ENCODE results near the gene TSPAN2. TPM values are rescaled to one million over a fixed set of nuclear protein-coding genes. Genes with fewer than 3 reads are reported as not detected.

Gene TSPAN2
- total RNA-seq, 2 experiments from 2014 or later = 0.25 to 0.36 TPM

DNA sequence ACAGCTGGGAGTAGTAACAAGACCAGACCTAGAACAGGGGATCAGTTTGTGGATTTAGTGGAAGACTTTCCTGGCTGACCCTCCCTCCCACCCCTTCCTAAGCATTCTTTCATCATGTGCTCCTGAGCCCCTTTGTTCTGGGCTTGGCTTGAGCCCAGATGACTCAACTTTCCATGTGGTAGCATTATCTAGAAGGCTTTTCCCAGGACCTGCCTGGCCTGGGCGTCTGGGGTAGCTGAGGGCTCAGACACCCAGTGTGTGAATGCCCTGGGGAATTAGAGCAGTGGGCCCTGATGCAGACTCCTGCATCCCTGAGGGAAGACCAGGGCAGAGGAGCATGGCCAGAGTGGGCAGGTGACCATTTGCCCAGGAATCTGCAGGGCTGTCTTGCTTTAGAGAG lies 44.1 kb upstream of the TSPAN2 start:
- intact Hi-C loops (cut with micrococcal nuclease; ENCODE audit: unreplicated experiment) = loop anchor here (10.0 kb wide), 1 partner anchor 141 kb away; no protein-coding TSS in a partner anchor
- no TSS peak for BruUV-seq (replicated peaks)
- H3K4me3 ChIP-seq (ENCODE audit: low read depth, low read length, poor library complexity, severe bottlenecking) = no peak overlapping the region
- H3K36me3 ChIP-seq (ENCODE audit: insufficient read depth, low read length) = no peaks in the 10 kb centered on the region
- DNase-seq (ENCODE audit: low spot score) = no peak
- no peaks in the 10 kb centered on the region for H3K9me3 ChIP-seq (ENCODE audit: low read length)
- no peaks in the 10 kb centered on the region for H4K20me1 ChIP-seq (ENCODE audit: insufficient read depth, low read length)
- no peaks in the 10 kb centered on the region for H3K4me1 ChIP-seq (ENCODE audit: insufficient read depth, low read length, poor library complexity, severe bottlenecking)
- TF ChIP-seq CTCF (conservative IDR thresholded peaks at IDR 0.05; ENCODE audit: low read length) (no peak), EZH2phosphoT487 (IDR thresholded peaks at IDR 0.05; ENCODE audit: borderline replicate concordance, low read depth, low read length) (no peak)
- CTCF ChIA-PET (ENCODE audit: unreplicated experiment) = no interaction called here
- H3K79me2 ChIP-seq (ENCODE audit: insufficient read depth, low read depth, low read length) = no peaks in the 10 kb centered on the region
- H2AFZ ChIP-seq (ENCODE audit: low read length) = no peak overlapping the region
- no peaks in the 10 kb centered on the region for H3K9me2 ChIP-seq (ENCODE audit: insufficient read depth, low read length)
- POLR2A ChIA-PET = no interaction called here
- H3K4me2 ChIP-seq (ENCODE audit: low read length) = no peak overlapping the region
- H3K27ac ChIP-seq (ENCODE audit: low read depth, low read length, poor library complexity, severe bottlenecking) = no peak overlapping the region

DNA sequence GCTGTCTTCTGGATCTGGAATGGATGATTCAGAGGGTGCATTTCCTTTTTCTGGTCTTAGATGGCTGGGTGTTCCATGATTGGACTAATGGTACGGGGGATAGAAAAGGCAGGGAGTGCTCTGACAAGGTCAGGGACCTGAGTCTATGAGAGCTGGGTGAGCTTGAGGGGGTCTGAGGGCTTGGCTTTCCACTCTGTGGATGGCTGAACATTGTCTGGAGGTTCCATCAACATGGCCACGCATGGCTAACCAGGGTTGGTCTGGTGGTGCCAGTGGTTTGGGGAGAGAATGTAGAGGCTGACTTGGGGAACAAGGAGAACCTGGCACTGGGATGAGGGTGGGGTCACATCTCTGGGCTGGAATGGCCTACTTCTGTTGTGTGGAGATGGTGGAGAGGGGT lies 41.5 kb upstream of the TSPAN2 start:
- no TSS peak for BruUV-seq (replicated peaks)
- no peaks in the 10 kb centered on the region for H3K4me1 ChIP-seq (ENCODE audit: insufficient read depth, low read length, poor library complexity, severe bottlenecking)
- no peaks in the 10 kb centered on the region for H4K20me1 ChIP-seq (ENCODE audit: insufficient read depth, low read length)
- H2AFZ ChIP-seq (ENCODE audit: low read length) = no peak overlapping the region
- intact Hi-C loops (cut with micrococcal nuclease; ENCODE audit: unreplicated experiment) = loop anchor here (10.0 kb wide), 1 partner anchor 144 kb away; no protein-coding TSS in a partner anchor
- no peaks in the 10 kb centered on the region for H3K9me2 ChIP-seq (ENCODE audit: insufficient read depth, low read length)
- no peak for DNase-seq (ENCODE audit: low spot score)
- ChIA-PET CTCF (ENCODE audit: unreplicated experiment) (no interaction called here), POLR2A (interaction anchor here (0.7 kb wide), 1 partner anchor 1048 kb away, joined by 3 read pairs; no protein-coding TSS in a partner anchor)
- no peak for TF ChIP-seq CTCF (conservative IDR thresholded peaks at IDR 0.05; ENCODE audit: low read length)
- TF ChIP-seq EZH2phosphoT487 (IDR thresholded peaks at IDR 0.05; ENCODE audit: borderline replicate concordance, low read depth, low read length) = no peak
- H3K4me3 ChIP-seq (ENCODE audit: low read depth, low read length, poor library complexity, severe bottlenecking) = no peak overlapping the region
- H3K36me3 ChIP-seq (ENCODE audit: insufficient read depth, low read length) = no peaks in the 10 kb centered on the region
- no peak overlapping the region for H3K27ac ChIP-seq (ENCODE audit: low read depth, low read length, poor library complexity, severe bottlenecking)
- H3K4me2 ChIP-seq (ENCODE audit: low read length) = no peak overlapping the region
- no peaks in the 10 kb centered on the region for H3K9me3 ChIP-seq (ENCODE audit: low read length)
- H3K79me2 ChIP-seq (ENCODE audit: insufficient read depth, low read depth, low read length) = no peaks in the 10 kb centered on the region

DNA sequence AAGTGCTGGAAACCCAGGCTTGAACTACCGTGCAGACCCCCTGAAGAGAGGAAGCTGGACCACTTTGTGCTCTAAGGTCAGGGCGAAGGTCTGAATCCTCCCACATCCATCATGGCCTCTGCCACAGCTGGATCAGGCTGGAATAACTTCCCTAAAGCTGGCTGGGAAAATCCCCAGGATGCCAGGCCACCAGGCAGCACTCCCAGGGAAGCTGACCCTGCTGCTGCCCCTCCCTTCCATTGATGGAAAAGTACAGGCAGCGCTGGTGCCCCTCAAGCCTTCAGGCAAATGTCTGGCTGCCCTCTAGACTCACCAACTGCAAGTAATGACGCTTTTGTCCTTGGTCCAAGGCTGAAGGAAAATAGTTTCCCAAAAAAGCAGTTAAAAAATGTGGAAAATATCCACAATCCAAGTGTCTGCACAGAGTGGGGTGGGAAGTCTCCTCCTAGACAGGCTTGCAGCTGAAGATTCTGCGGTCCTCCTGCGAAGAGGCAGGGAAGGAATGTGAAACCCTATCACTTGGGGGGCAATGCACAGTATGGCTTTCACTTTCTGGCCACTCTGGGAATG lies 39.9 kb upstream of the TSPAN2 start:
- H3K27ac ChIP-seq (ENCODE audit: low read depth, low read length, poor library complexity, severe bottlenecking) = no peak overlapping the region
- ChIA-PET POLR2A (no interaction called here), CTCF (ENCODE audit: unreplicated experiment) (no interaction called here)
- no peaks in the 10 kb centered on the region for H4K20me1 ChIP-seq (ENCODE audit: insufficient read depth, low read length)
- H3K9me3 ChIP-seq (ENCODE audit: low read length) = no peaks in the 10 kb centered on the region
- no peak for TF ChIP-seq CTCF (conservative IDR thresholded peaks at IDR 0.05; ENCODE audit: low read length)
- TF ChIP-seq EZH2phosphoT487 (IDR thresholded peaks at IDR 0.05; ENCODE audit: borderline replicate concordance, low read depth, low read length) = no peak
- no peaks in the 10 kb centered on the region for H3K36me3 ChIP-seq (ENCODE audit: insufficient read depth, low read length)
- no peaks in the 10 kb centered on the region for H3K9me2 ChIP-seq (ENCODE audit: insufficient read depth, low read length)
- no peak overlapping the region for H3K4me2 ChIP-seq (ENCODE audit: low read length)
- no peak overlapping the region for H2AFZ ChIP-seq (ENCODE audit: low read length)
- no peak for DNase-seq (ENCODE audit: low spot score)
- H3K4me1 ChIP-seq (ENCODE audit: insufficient read depth, low read length, poor library complexity, severe bottlenecking) = no peaks in the 10 kb centered on the region
- H3K79me2 ChIP-seq (ENCODE audit: insufficient read depth, low read depth, low read length) = no peaks in the 10 kb centered on the region
- intact Hi-C loops (cut with micrococcal nuclease; ENCODE audit: unreplicated experiment) = no loop called here
- H3K4me3 ChIP-seq (ENCODE audit: low read depth, low read length, poor library complexity, severe bottlenecking) = no peak overlapping the region
- no TSS peak for BruUV-seq (replicated peaks)

Data from OCI-LY7 (cell line).